ENCODE data around the gene GIGYF1. TPM values are rescaled to one million over a fixed set of nuclear protein-coding genes. Genes with fewer than 3 reads are reported as not detected.

Gene GIGYF1
- total and polyA plus RNA-seq, 2 of the 13 experiments (the other 11 are each of a cell fraction or from before 2014, with no cell fraction given): 7.6 to 16.1 TPM

GRCh38 chr7:100641860-100642533, 52.1 kb downstream of the GIGYF1 start (continued):
- TF ChIP-seq TAF1 (CRISPR knock-in tag; IDR thresholded peaks at IDR 0.05): no peak
- TF ChIP-seq ZNF12 (CRISPR knock-in tag; IDR thresholded peaks at IDR 0.05): no peak
- TF ChIP-seq CREM (IDR thresholded peaks at IDR 0.05): no peak
- TF ChIP-seq CREM (CRISPR knock-in tag; IDR thresholded peaks at IDR 0.05): no peak
- TF ChIP-seq ZSCAN21 (CRISPR knock-in tag; IDR thresholded peaks at IDR 0.05; ENCODE audit: borderline replicate concordance): 0 out of 2 replicates have a peak, but pooled peaks have one; percentile 20
- TF ChIP-seq SP5 (CRISPR knock-in tag; IDR thresholded peaks at IDR 0.05; ENCODE audit: borderline replicate concordance, low read depth): no peak
- TF ChIP-seq SRY (CRISPR knock-in tag; IDR thresholded peaks at IDR 0.05): peak; percentile 3; the same call in 1 of the 2 replicates
- no peak for TF ChIP-seq GABPA (IDR thresholded peaks at IDR 0.05; ENCODE audit: low read depth, low read length)
- TF ChIP-seq GABPA (CRISPR knock-in tag; IDR thresholded peaks at IDR 0.05; ENCODE audit: low read depth): no peak
- no peak for TF ChIP-seq ZNF577 (CRISPR knock-in tag; IDR thresholded peaks at IDR 0.05; ENCODE audit: borderline replicate concordance, low read depth)
- TF ChIP-seq ZNF749 (CRISPR knock-in tag; IDR thresholded peaks at IDR 0.05; ENCODE audit: borderline replicate concordance): no peak
- no peak for TF ChIP-seq CBX1 (IDR thresholded peaks at IDR 0.05; ENCODE audit: low read depth)
- TF ChIP-seq ZNF773 (CRISPR knock-in tag; IDR thresholded peaks at IDR 0.05; ENCODE audit: borderline replicate concordance): 0 out of 2 replicates have a peak, but pooled peaks have one; percentile 63
- TF ChIP-seq EP300 (IDR thresholded peaks at IDR 0.05; ENCODE audit: low read depth in 2 of 2, low read length in 2 of 2): no peak
- no peak for TF ChIP-seq EP300 (CRISPR knock-in tag; IDR thresholded peaks at IDR 0.05; ENCODE audit: borderline replicate concordance)
- no peak for TF ChIP-seq PAWR (CRISPR knock-in tag; IDR thresholded peaks at IDR 0.05; ENCODE audit: borderline replicate concordance)
- TF ChIP-seq ZSCAN20 (CRISPR knock-in tag; IDR thresholded peaks at IDR 0.05; ENCODE audit: borderline replicate concordance): no peak
- TF ChIP-seq BHLHE40 (IDR thresholded peaks at IDR 0.05; ENCODE audit: low read length): no peak
- no peak for TF ChIP-seq SATB2 (CRISPR knock-in tag; IDR thresholded peaks at IDR 0.05)
- TF ChIP-seq NCOR1 (IDR thresholded peaks at IDR 0.05; ENCODE audit: borderline replicate concordance, low read length): peak; percentile 18
- TF ChIP-seq TARDBP (CRISPR knock-in tag; IDR thresholded peaks at IDR 0.05): peak; percentile 4; the same call in 1 of the 2 replicates
- TF ChIP-seq AHDC1 (CRISPR knock-in tag; IDR thresholded peaks at IDR 0.05; ENCODE audit: borderline replicate concordance): no peak
- TF ChIP-seq ZFP90 (CRISPR knock-in tag; IDR thresholded peaks at IDR 0.05; ENCODE audit: borderline replicate concordance): peak; percentile 66; the same call in 1 of the 2 replicates
- no peak for TF ChIP-seq BCL3 (CRISPR knock-in tag; IDR thresholded peaks at IDR 0.05)

All from HepG2 (cell line).